Measurements from ENCODE around the gene TMEM161A.

TMEM161A gene

DNA sequence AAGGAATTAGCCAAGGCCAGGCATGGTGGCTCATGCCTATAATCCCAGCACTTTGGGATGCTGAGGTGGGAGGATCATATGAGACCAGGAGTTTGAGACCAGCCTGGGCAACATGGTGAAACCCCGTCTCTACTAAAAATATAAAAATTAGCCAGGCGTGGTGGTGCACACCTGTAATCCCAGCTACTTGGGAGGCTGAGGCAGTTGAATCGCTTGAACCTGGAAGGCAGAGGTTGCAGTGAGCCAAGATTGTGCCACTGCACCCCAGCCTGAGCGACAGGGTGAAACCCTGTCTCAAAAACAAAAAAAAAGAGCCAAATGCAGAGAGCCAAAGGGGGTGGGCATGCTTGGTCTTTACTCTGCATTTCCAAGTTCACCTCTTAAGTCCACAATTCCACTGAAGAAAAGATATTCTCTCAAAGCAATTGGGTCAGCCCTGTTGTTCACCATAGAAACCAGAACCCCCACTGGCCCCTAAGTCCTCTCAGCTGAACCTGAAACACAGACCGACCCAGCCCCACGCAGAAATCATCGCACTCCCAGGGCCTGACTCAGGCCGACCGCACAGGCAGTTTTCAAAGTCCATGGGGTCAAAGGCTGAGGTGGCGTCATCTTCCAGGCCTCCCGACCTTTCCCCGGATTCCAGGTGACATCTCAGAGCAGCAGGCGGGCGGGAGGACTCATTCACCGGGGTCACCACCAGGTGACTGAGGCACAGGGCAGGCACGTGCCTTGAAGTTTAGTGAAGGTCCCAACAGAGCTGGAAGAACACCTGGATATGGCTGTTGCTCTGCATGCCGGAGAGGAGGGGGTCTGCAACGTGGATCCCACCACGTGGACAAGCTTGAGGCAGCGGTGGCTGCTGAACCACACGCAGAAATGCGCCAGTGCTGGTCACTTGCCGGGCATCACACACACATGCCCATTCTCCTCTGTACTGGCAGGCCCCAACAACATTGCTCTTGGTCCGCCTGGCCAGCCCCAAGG lies 41.3 kb downstream of the TMEM161A start:
- no peak for DNase-seq (ENCODE audit: low read depth)

DNA sequence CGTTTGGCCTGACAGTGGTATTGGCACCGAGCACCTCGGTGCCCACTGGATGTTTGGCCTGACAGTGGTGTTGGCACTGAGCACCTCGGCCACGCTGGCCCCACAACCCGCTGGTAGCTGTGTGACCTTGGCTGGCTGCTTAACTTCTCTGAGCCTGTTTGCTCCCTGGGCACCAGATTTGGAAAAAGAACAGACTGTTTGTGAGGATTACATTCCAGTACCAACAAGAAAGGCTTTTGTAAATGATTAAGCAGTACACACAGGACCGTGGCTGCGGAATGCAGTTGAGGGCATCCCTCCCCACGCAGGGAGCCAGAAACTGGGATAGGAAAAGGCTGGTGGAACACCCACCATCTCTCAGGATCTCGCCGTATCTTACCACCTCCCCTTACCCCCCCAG lies 42.6 kb downstream of the TMEM161A start:
- DNase-seq (ENCODE audit: low read depth) = no peak

DNA sequence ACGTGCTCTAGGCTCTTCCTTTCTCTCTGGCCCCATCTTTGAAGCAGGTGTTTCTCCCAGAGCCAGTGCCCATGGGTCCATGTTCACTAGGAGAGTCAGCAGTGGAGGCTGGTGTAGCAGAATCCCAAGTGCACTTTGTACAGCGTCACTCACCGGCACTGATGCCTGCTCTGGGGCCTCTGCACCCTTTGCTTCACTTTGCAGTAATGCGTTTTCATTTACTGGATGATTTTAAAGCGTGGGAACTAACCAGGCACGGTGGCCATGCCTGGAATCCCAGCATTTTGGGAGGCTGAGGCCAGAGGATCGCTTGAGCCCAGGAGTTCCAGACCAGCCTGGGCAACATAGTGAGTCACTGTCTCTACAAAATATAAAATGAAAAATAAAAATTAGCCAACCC lies 43.8 kb downstream of the TMEM161A start:
- DNase-seq (ENCODE audit: low read depth) = no peak

DNA sequence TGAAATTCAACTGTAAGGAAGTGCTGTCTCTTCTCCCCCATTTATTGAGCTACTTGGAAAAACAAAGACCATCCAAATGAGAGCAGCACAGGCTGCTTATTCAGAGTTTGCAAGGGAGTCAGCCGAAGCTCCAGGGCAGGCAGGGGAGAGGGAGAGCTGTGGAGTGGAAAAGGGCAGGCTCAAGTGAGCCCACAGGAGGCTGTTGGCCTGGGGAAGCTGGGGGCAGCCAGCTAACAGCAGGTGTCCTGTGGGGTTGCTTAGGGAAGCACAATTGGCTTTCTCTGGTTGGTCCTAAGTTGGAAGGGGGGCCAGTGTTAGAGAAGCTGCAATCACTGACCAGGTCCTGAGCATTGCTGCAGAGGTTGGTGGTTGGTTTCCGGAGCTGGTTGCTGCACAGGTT lies 50.6 kb downstream of the TMEM161A start:
- no peak for DNase-seq (ENCODE audit: low read depth)

DNA sequence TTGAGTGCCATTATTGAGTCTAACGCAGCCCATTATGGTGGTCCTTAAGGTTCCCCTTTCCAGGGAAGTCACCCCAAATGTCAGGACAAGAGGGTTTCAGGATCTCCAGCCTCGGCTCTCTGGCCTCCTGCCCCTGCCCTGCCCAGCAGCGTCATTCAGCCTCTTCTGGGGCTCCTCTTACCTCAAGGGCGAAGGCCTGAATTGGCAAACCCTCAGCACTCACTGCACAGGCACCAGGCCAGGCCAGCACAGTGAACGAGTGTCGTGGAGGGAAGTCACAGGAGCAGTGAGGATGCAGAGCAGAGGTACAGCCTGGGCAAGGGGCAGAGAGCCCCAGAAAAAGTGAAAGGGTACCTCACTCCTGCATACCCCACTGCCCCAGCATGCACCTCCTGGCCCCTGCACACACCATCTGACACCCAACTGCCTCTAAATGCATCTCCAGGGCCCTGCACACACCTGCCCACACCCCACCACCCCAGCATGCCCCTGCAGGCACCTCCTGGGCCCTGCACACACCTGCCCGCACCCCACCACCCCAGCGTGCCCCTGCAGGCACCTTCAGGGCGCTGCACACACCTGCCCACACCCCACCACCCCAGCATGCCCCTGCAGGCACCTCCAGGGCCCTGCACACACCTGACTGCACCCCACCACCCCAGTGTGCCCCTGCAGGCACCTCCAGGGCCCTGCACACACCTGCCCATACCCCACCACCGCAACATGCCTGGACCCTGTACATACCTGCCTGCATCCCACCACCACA lies 54.7 kb downstream of the TMEM161A start:
- DNase-seq (ENCODE audit: low read depth) = no peak

DNA sequence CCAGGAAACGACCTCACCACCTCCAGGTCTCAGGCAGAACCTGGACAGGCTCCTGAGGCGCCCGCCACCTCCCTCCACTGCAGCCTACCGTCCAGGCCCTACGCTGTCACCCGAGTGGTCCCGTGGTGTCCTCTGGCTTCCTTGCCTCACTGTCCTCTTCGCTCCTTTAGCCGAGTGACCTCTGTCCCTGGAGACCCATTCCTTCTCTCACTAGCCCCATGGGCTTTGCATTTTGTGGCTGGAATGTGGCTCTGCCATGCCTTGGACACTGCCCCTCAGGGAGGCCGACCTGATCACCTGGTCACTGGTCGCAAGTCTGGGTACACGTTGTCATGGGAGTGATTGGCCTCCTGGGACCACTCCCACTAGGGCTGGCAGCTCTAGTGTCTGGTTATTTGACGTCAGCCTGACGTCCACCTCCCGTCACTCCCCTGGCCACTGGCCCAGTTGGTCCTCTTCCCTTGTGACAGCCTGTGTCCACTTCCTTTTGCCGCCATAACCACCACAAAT lies 56.6 kb downstream of the TMEM161A start:
- no peak for DNase-seq (ENCODE audit: low read depth)

DNA sequence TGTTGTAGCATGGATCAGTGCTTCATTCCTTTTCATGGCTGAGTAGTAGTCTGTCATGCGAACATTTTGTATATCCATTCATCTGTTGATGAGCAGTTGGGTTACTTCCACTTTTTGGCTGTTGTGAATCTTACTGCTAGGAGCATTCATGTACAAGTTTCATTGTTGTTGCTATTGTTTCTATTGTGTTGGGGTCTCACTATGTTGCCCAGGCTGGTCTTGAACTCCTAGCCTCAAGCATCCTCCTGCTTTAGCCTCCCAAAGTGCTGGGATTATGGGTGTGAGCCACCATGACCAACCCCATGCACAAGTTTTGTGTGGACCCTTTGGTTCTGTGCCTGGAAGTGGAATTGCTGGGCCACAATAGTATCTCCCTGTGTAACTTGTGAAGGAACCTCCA lies 58.7 kb downstream of the TMEM161A start:
- DNase-seq (ENCODE audit: low read depth) = no peak

DNA sequence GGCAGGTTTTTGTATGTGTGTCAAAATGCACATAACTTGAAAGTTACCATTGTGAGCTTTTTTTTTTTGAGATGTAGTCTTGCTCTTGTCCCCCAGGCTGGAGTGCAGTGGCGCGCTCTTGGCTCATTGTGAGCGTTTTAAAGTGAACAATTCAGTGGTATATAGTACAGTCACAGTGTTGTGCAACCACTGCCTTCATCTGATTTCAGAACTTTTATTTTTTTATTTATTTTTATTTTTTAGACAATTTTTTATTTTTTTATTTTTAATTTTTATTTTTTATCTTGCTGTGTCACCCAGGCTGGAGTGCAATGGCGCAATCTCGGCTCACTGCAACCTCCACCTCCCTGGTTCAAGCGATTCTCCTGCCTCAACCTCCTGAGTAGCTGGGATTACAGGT lies 59.5 kb downstream of the TMEM161A start:
- no peak for DNase-seq (ENCODE audit: low read depth)

DNA sequence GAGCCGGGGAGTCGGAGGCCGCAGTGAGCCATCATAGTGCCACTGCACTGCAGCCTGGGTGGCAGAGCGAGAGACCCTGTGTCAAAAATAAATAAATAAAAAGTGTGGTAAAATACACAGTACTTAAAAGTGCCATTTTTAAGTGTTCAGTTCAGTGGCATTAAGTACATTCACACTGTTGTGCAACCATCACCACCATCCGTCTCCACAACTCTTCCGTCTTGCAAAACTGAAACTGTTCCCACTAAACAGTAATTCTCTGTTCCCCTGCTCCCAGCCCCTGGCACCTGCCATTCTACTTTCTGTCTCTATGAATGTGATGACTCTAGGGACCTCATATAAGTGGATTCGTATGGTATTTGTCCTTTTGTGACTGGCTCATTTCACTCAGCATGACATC lies 61.2 kb downstream of the TMEM161A start:
- no peak for DNase-seq (ENCODE audit: low read depth)

DNA sequence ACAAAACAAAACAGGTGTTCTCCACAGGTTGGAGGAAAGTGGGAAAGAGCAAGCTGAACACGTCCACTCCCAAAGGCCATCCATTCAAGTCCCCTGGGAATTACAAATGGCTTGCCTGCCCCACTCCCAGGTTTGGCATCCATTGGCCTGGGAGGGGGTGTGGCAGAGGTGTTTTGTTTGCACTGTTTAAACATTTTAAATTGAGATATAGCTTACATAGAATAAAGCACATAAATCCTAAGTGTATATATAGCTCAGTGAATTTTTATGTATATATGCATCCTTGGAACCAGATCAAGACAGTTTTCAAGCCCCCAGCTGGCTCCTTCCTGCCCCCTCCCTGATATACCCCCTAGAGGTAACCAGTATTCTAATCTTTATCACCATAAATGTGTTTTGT lies 61.8 kb downstream of the TMEM161A start:
- DNase-seq (ENCODE audit: low read depth) = no peak

DNA sequence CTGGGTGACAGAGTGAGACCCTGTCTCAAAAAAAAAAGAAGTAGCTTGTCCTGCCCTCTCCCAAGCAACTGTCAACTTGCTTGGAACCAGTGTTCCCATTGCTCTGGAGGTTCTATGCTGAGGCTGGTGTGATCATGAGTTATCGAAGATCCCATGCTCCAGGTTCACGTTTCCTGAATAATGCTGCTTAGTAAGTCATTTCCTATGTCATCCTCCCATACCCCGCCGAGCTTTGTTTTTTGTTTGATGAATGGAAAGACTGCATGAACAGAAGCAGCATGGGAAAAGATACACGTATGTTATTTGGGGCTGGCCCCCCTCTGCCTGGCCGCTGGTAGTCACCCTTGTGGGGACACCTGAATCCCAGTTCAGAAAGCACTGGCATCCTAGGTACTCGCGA lies 63.2 kb downstream of the TMEM161A start:
- DNase-seq (ENCODE audit: low read depth) = no peak

DNA sequence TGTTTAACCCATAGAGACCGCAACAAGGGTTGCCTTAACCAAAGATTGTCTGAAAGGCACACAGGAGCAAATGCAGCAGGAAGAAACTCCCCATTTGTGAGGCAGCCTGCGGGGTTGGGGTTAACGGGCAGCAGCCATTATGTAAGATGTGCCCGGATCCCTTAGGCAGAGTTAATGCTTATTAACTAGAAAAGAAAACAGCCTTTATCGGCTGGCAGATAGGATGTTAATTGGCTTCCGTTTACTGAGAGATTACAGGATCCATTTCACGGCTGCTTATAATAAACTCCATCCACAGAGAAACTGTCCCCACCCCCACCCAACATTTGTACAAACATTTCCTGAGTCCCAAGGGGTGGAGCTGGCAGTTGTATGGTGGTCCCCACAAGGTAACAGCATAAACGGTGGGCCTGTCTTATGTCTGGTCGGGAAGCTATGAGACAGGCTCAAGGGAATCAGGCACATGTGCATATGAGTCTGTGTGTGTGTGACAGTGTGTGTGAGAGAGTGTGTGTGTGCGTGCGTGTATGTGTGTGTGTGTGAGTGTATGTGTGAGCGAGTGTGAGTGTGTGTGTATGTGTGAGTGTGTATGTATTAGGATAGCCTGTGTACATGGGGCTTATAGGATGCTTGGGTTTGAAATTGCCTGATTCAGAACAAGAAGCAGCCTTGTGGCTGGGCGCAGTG lies 63.9 kb downstream of the TMEM161A start:
- no peak for DNase-seq (ENCODE audit: low read depth)

DNA sequence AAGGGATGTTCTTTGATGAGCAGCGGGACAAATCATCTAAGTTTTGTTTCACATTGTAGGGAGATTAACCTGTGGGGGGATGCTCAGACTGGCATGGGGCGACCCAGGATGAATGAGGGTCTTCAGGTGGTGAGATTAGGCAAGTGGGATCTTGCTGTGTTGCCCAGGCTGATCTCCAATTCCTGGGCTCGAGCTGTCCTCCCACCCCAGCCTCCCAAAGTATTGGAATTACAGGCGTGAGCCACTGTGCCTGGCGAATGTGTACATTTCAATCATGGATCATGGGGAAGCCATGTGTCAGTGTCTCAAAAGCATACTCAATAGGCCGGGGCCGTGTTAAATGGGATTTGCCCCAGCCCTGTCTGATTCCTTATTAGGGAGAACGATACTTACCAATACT lies 66.4 kb downstream of the TMEM161A start:
- DNase-seq (ENCODE audit: low read depth) = no peak

Measured in non-pigmented ciliary epithelial cell (primary cell).